ENCODE results near the gene LRCH2. TPM values are rescaled to one million over a fixed set of nuclear protein-coding genes. Genes with fewer than 3 reads are reported as not detected.

The LRCH2 gene
- total and polyA plus RNA-seq, 7 experiments from 2014 or later: not detected

GRCh38 chrX:115142057-115142456 lies 91.8 kb downstream of the LRCH2 start:
- no peak overlapping the region for H3K4me3 ChIP-seq (ENCODE audit: low read length)
- Mint-ChIP-seq H3K4me1 (no peaks in the 10 kb centered on the region), H3K27me3 (no peaks in the 10 kb centered on the region), H3K27ac (no peak overlapping the region), H3K9me3 (peaks cover 0 to 6% (median 3%) of the 10 kb centered on the region in 11 donors), H3K36me3 (no peaks in the 10 kb centered on the region), H3K4me3 (no peak overlapping the region)
- POLR2A ChIA-PET: no interaction called here
- no peak for ATAC-seq
- no peak overlapping the region for H3K27ac ChIP-seq (ENCODE audit: low read depth, low read length)
- no peak for DNase-seq
- intact Hi-C loops (cut with micrococcal nuclease): no loop called here
- CTCF ChIA-PET: no interaction called here
- H3K36me3 ChIP-seq (ENCODE audit: control insufficient read depth in 2 of 3, insufficient read depth in 3 of 3, low read length in 3 of 3): no peaks in the 10 kb centered on the region
- no peaks in the 10 kb centered on the region for H3K9me3 ChIP-seq (ENCODE audit: control insufficient read depth in 2 of 3, low read length in 3 of 3)
- H3K4me1 ChIP-seq (ENCODE audit: control insufficient read depth in 2 of 2, insufficient read depth in 2 of 2, low read length in 2 of 2): no peaks in the 10 kb centered on the region
- H3K27me3 ChIP-seq (ENCODE audit: control insufficient read depth in 2 of 2, insufficient read depth in 2 of 2, low read length in 2 of 2): no peaks in the 10 kb centered on the region

DNA sequence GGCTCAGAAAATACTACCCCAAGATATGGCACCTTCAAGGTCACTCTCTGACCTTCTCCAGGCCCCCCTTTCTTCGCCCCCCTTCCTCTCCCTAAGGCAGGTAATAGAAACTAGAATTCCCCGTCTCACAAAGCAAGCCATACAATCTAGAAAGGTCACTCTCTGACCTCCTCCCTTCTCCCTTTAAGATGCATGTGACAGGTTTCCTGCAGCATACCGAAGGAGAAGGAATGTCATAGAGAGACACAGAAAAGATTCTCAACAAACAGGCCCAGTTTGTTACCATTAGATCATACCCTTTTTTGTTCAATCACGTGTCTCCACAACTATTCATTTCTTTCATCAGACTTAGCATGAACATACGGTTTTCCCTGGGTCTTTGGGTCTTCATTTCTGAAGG lies 95.9 kb downstream of the LRCH2 start:
- intact Hi-C loops (cut with micrococcal nuclease): no loop called here
- ChIA-PET POLR2A (no interaction called here), CTCF (no interaction called here)

DNA sequence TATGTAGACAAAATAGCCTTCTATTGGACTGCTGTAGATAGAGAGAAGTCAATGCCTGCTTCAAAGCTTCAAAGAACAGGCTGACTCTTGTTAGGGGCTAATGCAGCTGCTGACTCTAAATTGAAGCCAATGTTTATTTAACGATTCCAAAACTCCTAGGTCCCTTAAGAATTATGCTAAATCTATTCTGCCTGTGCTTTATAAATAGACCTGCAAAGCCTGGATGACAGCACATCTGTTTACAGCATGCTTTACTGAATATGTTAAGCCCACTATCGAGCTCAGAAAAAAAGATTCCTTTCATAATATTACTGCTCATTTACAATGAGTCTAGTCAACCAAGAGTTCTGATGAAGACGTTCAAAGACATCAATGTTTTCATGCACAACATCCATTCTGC lies 99.5 kb downstream of the LRCH2 start:
- Histone ChIP-seq H3K4me1 (ENCODE audit: control insufficient read depth in 2 of 2, insufficient read depth in 2 of 2, low read length in 2 of 2) (no peaks in the 10 kb centered on the region), H3K27ac (ENCODE audit: low read depth, low read length) (no peak overlapping the region), H3K9me3 (ENCODE audit: control insufficient read depth in 2 of 3, low read length in 3 of 3) (no peaks in the 10 kb centered on the region), H3K4me3 (ENCODE audit: low read length) (no peak overlapping the region), H3K27me3 (ENCODE audit: control insufficient read depth in 2 of 2, insufficient read depth in 2 of 2, low read length in 2 of 2) (no peaks in the 10 kb centered on the region), H3K36me3 (ENCODE audit: control insufficient read depth in 2 of 3, insufficient read depth in 3 of 3, low read length in 3 of 3) (no peaks in the 10 kb centered on the region)
- no peaks in the 10 kb centered on the region for H3K4me1 Mint-ChIP-seq
- ChIA-PET POLR2A (no interaction called here), CTCF (no interaction called here)
- intact Hi-C loops (cut with micrococcal nuclease): no loop called here
- H3K4me3 Mint-ChIP-seq: no peak overlapping the region
- no peaks in the 10 kb centered on the region for H3K27me3 Mint-ChIP-seq
- H3K27ac Mint-ChIP-seq: no peak overlapping the region
- no peak for ATAC-seq
- no peaks in the 10 kb centered on the region for H3K36me3 Mint-ChIP-seq
- no peak for DNase-seq
- H3K9me3 Mint-ChIP-seq: peaks cover 0 to 5% (median under 1%) of the 10 kb centered on the region in 11 donors

More for the DNA sequence above, 95.9 kb downstream of the LRCH2 start:
- Histone ChIP-seq H3K4me3 (ENCODE audit: low read length) (no peak overlapping the region), H3K36me3 (ENCODE audit: control insufficient read depth in 2 of 3, insufficient read depth in 3 of 3, low read length in 3 of 3) (no peaks in the 10 kb centered on the region), H3K27ac (ENCODE audit: low read depth, low read length) (no peak overlapping the region), H3K27me3 (ENCODE audit: control insufficient read depth in 2 of 2, insufficient read depth in 2 of 2, low read length in 2 of 2) (no peaks in the 10 kb centered on the region), H3K9me3 (ENCODE audit: control insufficient read depth in 2 of 3, low read length in 3 of 3) (no peaks in the 10 kb centered on the region), H3K4me1 (ENCODE audit: control insufficient read depth in 2 of 2, insufficient read depth in 2 of 2, low read length in 2 of 2) (no peaks in the 10 kb centered on the region)
- ATAC-seq: no peak
- Mint-ChIP-seq H3K27ac (no peak overlapping the region), H3K9me3 (peaks cover 0 to 6% (median 0%) of the 10 kb centered on the region in 11 donors), H3K4me1 (no peaks in the 10 kb centered on the region), H3K36me3 (no peaks in the 10 kb centered on the region), H3K4me3 (no peak overlapping the region), H3K27me3 (no peaks in the 10 kb centered on the region)
- no peak for DNase-seq

- no peaks in the 10 kb centered on the region for H3K27me3 ChIP-seq (ENCODE audit: control insufficient read depth in 2 of 2, insufficient read depth in 2 of 2, low read length in 2 of 2)
- no peak overlapping the region for H3K27ac ChIP-seq (ENCODE audit: low read depth, low read length)
- H3K4me3 Mint-ChIP-seq: no peak overlapping the region
- no peaks in the 10 kb centered on the region for H3K27me3 Mint-ChIP-seq
- H3K9me3 ChIP-seq (ENCODE audit: control insufficient read depth in 2 of 3, low read length in 3 of 3): no peaks in the 10 kb centered on the region
- peaks cover 0 to 4% (median 0%) of the 10 kb centered on the region in 11 donors for H3K9me3 Mint-ChIP-seq
- ChIA-PET CTCF (no interaction called here), POLR2A (no interaction called here)
- ATAC-seq (no peak), DNase-seq (no peak)
- H3K36me3 ChIP-seq (ENCODE audit: control insufficient read depth in 2 of 3, insufficient read depth in 3 of 3, low read length in 3 of 3): no peaks in the 10 kb centered on the region
- H3K4me1 ChIP-seq (ENCODE audit: control insufficient read depth in 2 of 2, insufficient read depth in 2 of 2, low read length in 2 of 2): no peaks in the 10 kb centered on the region
- H3K36me3 Mint-ChIP-seq: no peaks in the 10 kb centered on the region
- H3K4me3 ChIP-seq (ENCODE audit: low read length): no peak overlapping the region
- intact Hi-C loops (cut with micrococcal nuclease): no loop called here
- H3K27ac Mint-ChIP-seq: no peak overlapping the region
- H3K4me1 Mint-ChIP-seq: no peaks in the 10 kb centered on the region
These were observed 121.5 kb downstream of the LRCH2 start for GRCh38 chrX:115112411-115112810.

DNA sequence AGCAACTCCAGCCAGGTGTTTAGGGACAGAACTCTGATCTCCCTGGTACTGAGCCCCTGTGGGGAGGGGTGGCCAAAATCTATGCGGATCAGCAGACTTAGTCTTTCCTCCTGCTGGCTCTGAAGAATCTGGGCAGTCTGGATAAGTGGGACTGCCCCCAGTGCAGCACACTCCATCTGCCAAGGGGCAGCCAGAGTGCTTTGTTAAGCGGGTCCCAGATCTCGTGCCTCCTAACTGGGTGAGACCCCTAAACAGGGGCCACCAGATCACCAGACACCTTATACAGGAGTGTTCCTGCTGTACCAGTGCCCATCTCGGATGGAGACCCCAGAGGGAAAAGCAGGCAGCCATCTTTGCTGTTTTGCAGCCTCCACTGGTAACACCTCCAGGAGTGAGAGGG lies 135.0 kb downstream of the LRCH2 start:
- H3K4me3 ChIP-seq (ENCODE audit: low read length): no peak overlapping the region
- DNase-seq (no peak), ATAC-seq (no peak)
- no peak overlapping the region for H3K4me3 Mint-ChIP-seq
- CTCF ChIA-PET: no interaction called here
- no peaks in the 10 kb centered on the region for H3K27me3 ChIP-seq (ENCODE audit: control insufficient read depth in 2 of 2, insufficient read depth in 2 of 2, low read length in 2 of 2)
- H3K27me3 Mint-ChIP-seq: no peaks in the 10 kb centered on the region
- no peaks in the 10 kb centered on the region for H3K36me3 ChIP-seq (ENCODE audit: control insufficient read depth in 2 of 3, insufficient read depth in 3 of 3, low read length in 3 of 3)
- intact Hi-C loops (cut with micrococcal nuclease): no loop called here
- H3K4me1 ChIP-seq (ENCODE audit: control insufficient read depth in 2 of 2, insufficient read depth in 2 of 2, low read length in 2 of 2): no peaks in the 10 kb centered on the region
- H3K27ac ChIP-seq (ENCODE audit: low read depth, low read length): no peak overlapping the region
- no peak overlapping the region for H3K27ac Mint-ChIP-seq
- peaks cover 0 to 21% (median 2%) of the 10 kb centered on the region in 11 donors for H3K9me3 Mint-ChIP-seq
- POLR2A ChIA-PET: no interaction called here
- no peaks in the 10 kb centered on the region for H3K4me1 Mint-ChIP-seq
- H3K36me3 Mint-ChIP-seq: no peaks in the 10 kb centered on the region
- no peaks in the 10 kb centered on the region for H3K9me3 ChIP-seq (ENCODE audit: control insufficient read depth in 2 of 3, low read length in 3 of 3)

- peaks cover 0 to 12% (median 1%) of the 10 kb centered on the region in 11 donors for H3K9me3 Mint-ChIP-seq
- intact Hi-C loops (cut with micrococcal nuclease): no loop called here
- Histone ChIP-seq H3K27ac (ENCODE audit: low read depth, low read length) (no peak overlapping the region), H3K27me3 (ENCODE audit: control insufficient read depth in 2 of 2, insufficient read depth in 2 of 2, low read length in 2 of 2) (no peaks in the 10 kb centered on the region), H3K4me3 (ENCODE audit: low read length) (no peak overlapping the region), H3K4me1 (ENCODE audit: control insufficient read depth in 2 of 2, insufficient read depth in 2 of 2, low read length in 2 of 2) (no peaks in the 10 kb centered on the region), H3K9me3 (ENCODE audit: control insufficient read depth in 2 of 3, low read length in 3 of 3) (no peaks in the 10 kb centered on the region), H3K36me3 (ENCODE audit: control insufficient read depth in 2 of 3, insufficient read depth in 3 of 3, low read length in 3 of 3) (no peaks in the 10 kb centered on the region)
- CTCF ChIA-PET: no interaction called here
- no peaks in the 10 kb centered on the region for H3K4me1 Mint-ChIP-seq
- H3K4me3 Mint-ChIP-seq: no peak overlapping the region
- no peak for DNase-seq
- ATAC-seq: no peak
- POLR2A ChIA-PET: no interaction called here
- H3K36me3 Mint-ChIP-seq: no peaks in the 10 kb centered on the region
- no peak overlapping the region for H3K27ac Mint-ChIP-seq
- H3K27me3 Mint-ChIP-seq: no peaks in the 10 kb centered on the region
These were observed 140.7 kb downstream of the LRCH2 start for GRCh38 chrX:115093191-115093590.

- no peaks in the 10 kb centered on the region for H3K36me3 ChIP-seq (ENCODE audit: control insufficient read depth in 2 of 3, insufficient read depth in 3 of 3, low read length in 3 of 3)
- ChIA-PET CTCF (no interaction called here), POLR2A (no interaction called here)
- no peaks in the 10 kb centered on the region for H3K27me3 Mint-ChIP-seq
- DNase-seq: no peak
- ATAC-seq: no peak
- H3K9me3 ChIP-seq (ENCODE audit: control insufficient read depth in 2 of 3, low read length in 3 of 3): no peaks in the 10 kb centered on the region
- H3K4me3 Mint-ChIP-seq: no peak overlapping the region
- intact Hi-C loops (cut with micrococcal nuclease): no loop called here
- no peaks in the 10 kb centered on the region for H3K36me3 Mint-ChIP-seq
- H3K27ac ChIP-seq (ENCODE audit: low read depth, low read length): no peak overlapping the region
- H3K4me1 Mint-ChIP-seq: no peaks in the 10 kb centered on the region
- H3K4me3 ChIP-seq (ENCODE audit: low read length): no peak overlapping the region
- H3K27ac Mint-ChIP-seq: no peak overlapping the region
- peaks cover 0 to 18% (median 1%) of the 10 kb centered on the region in 11 donors for H3K9me3 Mint-ChIP-seq
- no peaks in the 10 kb centered on the region for H3K27me3 ChIP-seq (ENCODE audit: control insufficient read depth in 2 of 2, insufficient read depth in 2 of 2, low read length in 2 of 2)
- H3K4me1 ChIP-seq (ENCODE audit: control insufficient read depth in 2 of 2, insufficient read depth in 2 of 2, low read length in 2 of 2): no peaks in the 10 kb centered on the region
These were observed 144.5 kb downstream of the LRCH2 start for GRCh38 chrX:115089419-115089818.

All from naive thymus-derived CD4-positive, alpha-beta T cell (primary cell).